ENCODE measurements around the gene FCHO1.

Gene FCHO1

DNA sequence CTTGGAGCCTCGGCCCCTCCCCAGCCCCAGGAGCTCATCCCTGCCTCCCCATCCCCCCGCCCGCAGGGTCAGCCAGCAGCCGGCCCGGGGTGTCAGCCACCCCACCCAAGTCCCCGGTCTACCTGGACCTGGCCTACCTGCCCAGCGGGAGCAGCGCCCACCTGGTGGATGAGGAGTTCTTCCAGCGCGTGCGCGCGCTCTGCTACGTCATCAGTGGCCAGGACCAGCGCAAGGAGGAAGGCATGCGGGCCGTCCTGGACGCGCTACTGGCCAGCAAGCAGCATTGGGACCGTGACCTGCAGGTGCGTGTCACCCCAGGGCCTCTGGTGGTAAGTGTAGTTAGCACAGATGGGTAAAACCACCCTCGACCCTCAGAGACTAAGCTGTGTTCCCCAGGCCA lies 18.1 kb upstream of the FCHO1 start:
- no peak for DNase-seq (ENCODE audit: low spot score)

DNA sequence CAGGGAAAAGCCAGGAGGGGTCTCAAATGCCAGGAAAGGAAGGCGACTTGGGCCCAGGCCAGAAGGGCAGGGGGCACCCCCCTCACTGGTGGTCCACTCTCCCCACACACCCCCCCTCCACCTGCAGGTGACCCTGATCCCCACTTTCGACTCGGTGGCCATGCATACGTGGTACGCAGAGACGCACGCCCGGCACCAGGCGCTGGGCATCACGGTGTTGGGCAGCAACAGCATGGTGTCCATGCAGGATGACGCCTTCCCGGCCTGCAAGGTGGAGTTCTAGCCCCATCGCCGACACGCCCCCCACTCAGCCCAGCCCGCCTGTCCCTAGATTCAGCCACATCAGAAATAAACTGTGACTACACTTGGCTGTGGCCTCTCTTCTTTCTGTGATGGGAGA lies 17.1 kb upstream of the FCHO1 start:
- DNase-seq (ENCODE audit: low spot score): no peak

DNA sequence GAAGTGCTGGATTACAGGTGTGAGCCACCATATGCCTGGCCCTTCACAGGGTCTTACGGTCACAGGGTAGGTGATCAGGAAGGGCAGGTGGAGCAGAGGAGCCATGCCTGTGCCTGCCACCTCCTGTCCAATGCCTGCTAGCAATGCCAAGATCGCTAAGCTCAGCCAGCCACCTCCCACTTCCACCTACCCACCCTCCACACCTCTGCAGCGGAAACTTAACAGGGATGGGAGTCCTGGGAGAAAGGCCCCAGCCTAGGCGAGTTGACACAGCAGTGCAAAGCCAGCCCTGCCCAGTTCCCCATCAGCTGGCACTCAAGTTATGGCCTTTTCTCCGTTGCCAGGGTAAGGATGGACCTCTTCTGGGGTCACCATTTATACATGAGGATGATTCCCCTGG lies 15.9 kb upstream of the FCHO1 start:
- DNase-seq (ENCODE audit: low spot score): no peak

DNA sequence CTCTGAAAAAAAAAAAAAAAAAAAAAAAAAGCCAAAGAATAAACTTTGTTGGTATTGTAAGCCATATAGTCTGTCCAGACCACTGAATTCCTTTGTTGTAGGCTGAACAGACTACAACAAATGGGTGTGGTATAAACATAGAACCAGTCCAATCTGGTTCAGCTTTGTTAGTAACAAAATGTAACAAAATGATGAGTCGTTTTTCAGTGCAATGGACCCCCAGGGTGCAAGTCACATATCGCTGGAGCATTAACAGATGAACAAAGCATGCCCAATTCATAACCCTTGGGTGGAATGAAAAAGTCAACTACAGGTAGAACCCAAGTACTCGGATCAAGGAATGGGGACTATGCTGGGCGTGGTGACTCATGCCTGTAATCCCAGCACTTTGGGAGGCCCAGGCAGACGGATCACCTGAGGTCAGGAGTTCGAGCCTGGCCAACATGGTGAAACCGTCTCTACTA lies 13.6 kb upstream of the FCHO1 start:
- DNase-seq (ENCODE audit: low spot score): no peak

DNA sequence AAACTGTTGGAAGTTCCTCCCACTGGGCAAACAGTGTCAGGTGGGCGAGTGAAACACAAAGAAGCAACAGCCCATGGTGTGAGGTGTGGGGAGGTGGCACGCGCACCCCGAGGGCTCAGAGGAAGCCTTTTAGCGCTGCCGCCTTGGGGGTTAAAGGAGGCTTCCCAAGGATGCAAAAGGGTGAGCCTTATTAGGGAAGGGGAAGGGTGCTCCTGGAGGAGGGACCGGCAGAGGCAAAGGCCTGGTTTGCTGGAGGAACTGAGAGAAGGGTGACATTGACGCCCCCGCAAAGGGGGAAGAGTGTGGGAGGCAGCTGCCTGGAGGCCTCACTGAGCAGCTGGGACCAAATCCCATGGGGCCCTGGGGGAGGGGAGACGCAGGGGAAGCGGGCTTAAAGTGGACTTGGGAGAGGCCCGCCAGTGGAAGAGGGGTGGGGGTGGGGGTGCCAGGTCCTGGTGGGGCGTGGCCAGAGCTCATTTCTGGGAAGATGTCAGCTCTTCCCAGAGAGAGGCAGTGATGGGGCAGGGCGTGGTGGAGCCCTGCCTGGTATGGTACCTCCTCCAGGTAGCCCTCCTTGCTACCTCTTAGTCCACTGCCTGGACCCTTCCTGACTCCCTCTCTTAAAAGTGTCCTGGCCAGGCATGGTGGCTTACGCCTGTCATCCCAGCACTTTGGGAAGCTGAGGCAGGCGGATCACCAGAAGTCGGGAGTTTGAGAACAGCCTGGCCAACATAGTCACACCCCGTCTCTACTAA lies 12.0 kb upstream of the FCHO1 start:
- DNase-seq (ENCODE audit: low spot score): no peak

DNA sequence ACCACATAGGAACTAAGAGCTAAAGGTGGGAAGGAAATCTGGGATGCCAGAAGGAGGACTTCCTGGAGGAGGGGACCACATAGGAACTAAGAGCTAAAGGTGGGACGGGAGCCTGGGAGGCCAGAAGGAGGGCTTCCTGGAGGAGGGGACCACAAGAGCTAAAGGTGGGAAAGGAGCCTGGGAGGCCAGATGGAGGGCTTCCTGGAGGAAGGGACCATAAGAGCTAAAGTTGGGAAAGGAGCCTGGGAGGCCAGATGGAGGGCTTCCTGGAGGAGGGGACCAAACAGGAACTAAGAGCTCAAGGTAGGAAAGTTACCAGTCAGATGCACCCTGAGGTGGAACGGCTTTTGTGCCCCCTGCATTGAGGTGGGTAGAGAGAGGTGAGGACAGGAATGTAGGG lies 9.8 kb upstream of the FCHO1 start:
- DNase-seq (ENCODE audit: low spot score): no peak

DNA sequence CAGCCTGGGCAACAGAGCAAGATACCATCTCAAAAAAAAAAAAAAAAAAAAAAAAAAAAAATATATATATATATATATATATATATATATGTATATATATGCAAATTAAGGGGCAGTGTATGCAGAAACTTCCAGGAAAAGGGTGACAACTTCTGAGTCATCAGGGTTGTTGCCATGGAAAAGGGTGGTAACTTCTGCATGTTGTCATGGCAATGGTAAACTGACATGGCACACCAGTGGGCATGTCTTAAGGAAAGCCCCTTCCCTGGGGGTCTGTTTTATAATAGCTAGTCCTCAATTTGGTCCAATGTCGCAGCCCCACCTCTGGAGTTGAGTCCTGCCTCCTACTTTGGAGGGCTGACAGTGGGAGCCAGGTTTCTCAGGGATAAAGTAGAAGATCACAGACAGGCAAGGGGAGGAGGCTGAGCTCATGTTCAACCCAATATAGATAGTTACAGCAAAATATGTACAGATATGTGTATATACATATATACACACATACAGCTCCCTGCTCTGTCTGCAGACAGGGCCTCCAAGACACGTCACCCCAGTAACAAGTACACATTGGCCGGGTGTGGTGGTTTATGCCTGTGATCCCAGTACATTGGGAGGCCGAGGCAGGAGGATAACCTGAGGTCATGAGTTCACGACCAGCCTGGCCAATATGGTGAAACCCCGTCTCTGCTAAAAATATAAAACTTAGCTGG lies 7.2 kb upstream of the FCHO1 start:
- DNase-seq (ENCODE audit: low spot score): no peak

DNA sequence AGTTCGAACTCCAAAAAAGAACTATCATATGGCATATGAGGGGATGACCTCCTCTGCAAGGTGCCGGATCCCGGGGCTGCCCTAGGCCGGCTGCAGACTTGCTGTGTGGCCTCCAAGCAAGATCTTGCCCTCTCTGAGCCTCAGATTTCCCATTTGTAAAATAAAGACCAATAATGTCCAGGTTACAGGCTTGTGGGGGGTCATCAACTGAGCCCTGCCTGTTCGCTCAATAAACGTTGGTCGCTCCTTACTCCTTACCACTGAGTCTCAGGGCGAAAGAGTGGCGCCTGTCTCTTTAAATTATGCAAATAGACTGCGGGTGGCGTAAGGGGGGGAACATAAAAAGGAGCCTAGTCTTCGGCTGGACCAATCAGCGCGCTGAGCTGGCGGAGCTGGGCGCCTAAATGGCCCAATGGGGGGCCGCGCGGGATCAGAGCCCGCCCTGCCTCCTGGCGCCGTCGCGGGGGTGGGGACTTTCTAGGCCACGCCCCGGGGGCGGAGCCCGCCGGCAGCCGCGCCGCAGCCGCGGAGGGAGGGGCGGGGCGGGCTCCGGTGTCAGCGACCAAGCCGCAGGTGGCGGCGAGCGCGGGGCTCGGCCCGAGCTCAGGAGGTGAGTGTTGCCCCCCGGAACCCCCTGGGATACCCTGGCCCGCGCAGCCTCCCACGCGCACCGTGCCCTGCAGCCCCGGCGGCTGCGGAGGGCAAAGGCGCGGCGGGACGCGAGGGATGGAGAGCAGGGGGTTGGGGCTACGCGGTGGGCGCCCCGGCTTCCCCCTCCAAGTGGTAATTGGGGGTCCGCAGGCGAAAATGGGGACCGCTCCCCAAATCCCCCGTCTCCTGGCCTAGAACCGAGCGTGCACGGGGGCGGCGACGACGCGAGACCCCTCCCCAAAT lies 3.8 kb upstream of the FCHO1 start:
- DNase-seq (ENCODE audit: low spot score): peak; percentile 97

DNA sequence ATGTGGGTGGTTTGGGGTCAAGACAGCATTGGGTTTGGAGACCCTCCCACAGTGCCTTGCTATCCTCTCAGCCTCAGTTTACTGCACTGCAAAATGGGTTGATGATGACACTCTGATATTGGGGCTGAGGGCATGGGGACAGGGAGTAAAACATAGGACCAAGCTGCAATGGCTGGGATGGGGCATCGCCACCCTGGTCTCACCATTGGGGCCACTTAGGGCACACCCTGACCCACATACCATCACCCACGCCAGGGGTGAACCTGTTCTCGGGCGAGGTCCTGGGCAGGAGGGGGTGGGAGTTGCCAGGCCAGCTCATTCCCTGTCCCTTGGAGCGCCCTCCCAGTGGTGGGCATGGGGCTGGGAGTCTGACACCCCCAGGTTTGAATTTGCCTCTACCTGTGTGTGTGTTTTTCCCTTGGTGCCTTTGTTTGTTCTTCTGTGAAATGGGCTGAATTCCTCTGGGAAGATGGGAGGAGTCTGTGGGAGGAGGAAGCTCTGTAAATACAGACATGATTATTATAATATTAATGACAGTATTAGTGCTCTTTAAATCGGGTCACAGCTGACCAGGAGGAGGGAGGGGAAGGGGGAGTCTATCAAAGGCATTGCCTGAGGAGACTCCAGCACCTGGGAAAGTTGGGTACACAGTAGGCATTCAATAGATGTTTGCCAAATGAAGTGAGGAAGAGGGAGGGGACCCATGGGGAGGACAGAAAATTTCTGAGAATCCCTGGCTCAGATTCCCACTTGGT lies 2.2 kb upstream of the FCHO1 start:
- DNase-seq (ENCODE audit: low spot score): no peak

DNA sequence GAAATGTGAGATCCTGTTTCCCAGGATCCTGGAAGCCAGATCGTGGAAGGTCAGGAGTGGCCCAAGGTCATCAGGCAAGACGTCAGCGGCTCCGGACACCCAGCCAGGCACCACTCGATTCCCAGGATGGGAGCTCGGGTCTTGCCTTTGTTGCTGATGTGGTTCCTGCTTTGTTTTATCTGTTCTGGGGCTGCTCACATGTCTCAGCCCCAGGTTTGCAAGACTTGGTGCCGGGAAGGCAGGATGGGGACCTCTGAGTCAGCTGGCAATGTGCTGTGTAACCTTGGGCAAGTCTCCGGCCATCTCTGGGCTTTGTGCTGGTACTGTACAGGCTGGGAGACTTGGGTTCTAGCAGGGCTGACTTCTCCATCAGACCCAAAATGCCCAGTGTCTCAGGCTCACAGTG lies 1.4 kb upstream of the FCHO1 start:
- DNase-seq (ENCODE audit: low spot score): no peak

DNA sequence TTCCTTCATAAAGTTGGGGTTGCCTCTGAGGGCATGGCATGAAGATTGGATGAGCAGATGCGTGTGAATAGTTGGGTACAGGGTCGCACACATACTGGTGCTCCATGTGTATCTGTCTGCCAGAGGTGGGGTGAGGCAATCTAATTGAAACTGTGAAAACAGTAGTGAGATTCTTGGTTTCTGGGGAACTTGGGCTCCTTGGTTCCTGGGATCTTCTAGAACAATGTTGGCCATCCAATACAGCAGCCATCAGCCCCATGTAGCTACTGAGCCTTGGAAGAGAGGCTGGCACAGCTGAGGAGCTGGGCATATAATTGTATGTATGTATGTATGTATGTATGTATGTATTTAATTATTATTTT lies 616 bp downstream of the FCHO1 start:
- peak; percentile 64 for DNase-seq (ENCODE audit: low spot score)

DNA sequence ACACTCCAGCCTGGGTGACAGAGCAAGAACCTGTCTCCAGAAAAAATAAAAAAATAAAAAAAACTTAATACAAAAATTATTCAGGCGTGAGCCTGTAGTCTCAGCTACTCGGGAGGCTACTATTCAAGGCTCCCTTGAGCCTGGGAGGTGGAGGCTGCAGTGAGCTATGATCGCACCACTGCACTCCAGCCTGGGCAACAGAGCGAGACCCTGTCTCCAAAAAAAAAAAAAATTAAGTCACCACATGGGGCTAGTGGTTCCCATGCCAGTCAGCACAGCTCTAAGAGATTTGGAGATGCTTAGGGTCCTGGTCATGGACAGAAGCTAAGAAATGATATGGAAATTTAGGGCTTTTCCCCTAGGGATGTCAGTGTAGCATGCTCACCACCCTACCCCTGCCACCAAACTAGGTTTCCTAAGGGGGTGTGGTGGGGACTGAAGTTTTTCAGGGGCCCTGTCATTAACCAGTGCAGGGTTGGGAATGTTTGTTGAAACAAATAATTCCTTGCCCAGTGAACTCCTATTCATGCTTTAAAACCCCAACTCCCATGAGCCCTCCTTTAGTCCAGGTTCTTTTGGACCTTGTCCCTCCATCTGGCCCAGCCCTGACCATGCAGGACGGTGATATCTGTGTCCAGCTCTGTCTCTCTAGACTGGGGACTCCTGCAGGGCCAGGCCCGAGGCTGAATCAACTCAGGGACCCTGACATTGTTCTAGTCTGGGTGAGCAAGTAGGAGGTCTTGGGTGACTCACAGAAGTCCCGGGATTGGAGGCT lies 1.8 kb downstream of the FCHO1 start:
- no peak for DNase-seq (ENCODE audit: low spot score)

DNA sequence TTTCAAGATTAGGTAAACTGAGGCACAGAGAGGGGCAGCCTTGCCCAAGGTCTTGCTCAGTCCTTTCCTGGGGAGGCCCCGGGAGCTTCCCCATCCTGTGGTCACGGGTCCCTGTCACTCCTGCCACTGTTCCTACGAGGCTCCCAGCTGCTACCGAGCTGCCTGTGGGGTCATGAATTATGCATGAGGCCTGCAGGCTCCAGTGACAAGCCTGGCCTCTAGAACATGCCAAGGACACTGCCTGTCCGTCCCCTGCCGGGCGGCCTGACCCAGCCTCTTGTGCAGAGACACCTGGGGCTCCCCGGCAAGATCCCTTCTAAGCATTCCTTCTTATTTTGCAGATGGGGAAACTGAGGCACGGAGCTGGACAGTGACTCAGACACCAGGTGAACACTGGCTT lies 2.7 kb downstream of the FCHO1 start:
- peak; percentile 95 for DNase-seq (ENCODE audit: low spot score)

DNA sequence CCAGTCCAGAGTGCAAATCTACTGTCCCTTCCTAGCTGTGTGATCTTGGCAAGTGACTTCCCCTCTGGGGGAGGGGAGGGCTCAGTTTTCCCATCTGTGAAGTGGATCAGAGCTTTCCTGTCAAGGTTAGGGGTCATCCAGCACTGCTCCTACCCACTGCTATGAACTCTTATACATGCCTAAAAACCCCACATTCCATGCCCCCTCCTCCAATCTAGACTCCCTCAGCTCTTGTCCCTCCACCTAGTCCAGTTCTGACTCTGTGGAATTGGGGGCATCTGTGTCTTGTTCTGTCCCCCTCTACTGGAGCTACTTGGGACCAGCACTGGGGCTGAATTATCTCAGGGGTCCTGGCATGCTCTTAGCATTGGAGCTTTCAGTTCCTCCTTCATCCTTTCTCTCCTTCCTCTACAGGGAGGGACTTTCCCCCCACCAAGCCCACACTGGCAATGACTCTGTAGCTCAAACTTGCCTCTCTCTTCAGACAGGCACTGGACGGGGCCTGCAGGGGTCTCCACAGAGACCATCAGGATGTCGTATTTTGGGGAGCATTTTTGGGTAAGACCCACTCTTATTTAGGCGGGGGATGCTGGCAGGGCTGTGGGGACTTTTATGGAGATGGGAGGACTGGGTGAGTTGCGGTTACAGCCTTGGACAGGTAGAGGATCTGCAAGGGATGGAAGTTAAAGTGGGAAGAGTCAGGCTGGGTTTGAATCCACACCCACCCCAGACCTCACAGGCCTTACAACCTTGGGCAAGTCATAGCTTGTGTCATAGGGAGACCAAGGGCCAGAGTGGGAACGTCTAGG lies 3.6 kb downstream of the FCHO1 start:
- DNase-seq (ENCODE audit: low spot score): no peak

DNA sequence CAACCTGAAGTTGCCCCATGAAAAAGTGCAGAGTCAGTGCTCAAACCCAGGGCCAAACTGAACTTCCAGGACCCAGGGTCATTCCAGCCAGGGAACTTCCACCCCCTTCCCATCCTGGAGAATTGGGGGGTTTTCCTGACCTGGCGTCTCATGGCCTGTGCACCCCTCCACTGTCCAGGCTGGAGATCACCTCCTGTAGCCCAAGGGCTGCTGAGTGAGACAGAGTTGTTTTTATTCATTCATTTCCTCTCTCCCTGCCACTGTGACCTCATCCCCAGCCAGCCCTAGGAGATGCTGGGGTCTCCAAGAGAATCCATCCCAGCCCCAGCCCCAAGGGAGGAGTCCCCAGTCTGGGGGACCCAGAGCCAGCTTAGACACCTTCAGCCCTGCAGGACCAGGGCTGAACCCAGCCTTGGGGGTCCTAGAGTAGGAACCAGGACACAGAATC lies 4.2 kb downstream of the FCHO1 start:
- DNase-seq (ENCODE audit: low spot score): no peak

DNA sequence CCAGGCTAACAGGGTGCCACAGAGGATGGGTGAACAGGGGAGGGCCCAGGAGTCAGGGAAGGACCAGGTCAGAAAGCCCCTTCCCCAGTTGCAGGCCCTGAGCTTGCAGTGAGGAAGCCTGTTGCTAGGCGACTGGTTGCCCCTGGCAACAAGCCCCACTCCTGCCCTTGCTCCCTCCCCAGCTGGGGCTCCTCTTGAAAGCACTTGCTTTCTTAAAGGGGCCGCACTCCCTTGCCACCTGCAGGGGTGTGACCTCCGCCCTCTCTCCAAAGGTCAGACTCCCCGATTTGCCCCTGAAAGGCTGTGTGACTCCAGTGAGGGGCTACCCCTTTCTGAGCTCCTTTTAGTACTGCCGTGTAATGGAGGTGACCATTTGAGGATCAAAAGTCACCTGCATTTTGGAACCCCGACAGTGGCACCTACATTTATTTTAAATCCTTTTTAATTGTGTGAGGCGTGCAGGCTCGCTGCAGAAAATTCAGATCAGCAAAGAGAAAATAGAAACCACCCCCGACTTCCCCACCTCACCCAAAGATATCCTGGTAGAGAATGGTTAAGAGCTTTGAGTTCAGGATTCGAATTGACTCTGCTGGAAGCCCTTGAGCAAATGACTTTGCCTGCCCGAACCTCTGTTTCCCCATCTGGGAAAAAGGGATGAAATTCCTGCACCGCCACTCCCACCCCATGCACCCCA lies 4.8 kb downstream of the FCHO1 start:
- DNase-seq (ENCODE audit: low spot score): peak; percentile 96

DNA sequence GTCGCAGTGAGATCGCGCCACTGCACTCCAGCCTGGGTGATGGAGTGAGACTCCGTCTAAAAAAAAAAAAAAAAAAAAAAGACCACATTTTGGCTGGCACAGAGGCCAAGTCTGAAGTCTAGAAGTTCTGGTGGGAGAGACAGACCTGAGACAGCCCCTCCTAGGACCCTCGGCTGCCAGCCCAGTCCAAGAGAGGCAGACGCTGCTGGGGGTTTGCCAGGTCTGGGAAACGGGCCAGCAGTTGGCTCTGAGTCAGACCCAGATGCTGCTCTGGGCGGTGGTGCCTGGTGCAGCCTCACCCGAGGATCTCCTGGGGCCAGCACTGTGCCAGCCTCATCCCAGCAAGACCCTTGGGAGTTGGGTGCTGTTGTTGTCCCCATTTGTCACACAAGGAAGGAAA lies 5.8 kb downstream of the FCHO1 start:
- peak; percentile 97 for DNase-seq (ENCODE audit: low spot score)

DNA sequence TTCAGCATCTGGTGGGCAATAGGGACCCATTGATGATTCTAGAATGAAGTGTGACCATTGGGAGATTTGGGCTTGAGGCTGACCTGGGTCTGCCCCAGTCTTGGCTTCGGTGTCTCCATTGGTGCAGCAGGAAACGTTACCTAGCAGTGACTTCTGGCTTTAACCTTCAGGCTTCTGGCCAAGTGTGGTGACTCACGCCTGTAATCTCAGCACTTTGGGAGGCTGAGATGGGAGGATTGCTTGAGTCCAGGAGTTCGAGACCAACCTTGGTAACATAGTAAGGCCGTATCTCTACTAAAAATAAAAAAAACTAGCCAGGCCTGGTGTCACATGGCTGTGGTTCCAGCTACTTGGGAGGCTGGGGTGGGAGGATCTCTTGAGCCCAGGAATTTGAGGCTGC lies 7.2 kb downstream of the FCHO1 start:
- DNase-seq (ENCODE audit: low spot score): no peak

DNA sequence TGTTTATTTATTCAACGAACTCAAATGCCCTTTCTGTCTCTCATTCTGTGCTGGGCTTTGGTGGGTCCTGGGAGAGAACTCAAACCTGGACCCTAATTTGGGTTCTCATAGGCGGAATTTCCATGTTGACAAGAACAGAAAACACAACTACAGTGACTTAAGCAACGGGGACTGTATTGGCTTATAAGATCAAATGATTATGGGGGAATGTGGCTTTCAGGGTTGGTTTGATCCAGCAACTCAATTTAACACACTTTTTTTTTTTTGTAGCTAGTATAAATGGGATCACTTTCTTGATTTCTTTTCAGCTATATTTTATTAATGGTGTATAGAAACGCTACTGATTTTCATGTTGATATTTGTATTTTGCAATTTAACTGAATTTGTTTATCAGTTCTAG lies 9.9 kb downstream of the FCHO1 start:
- DNase-seq (ENCODE audit: low spot score): no peak

Data from globus pallidus (tissue), 1 donor.